ENCODE data around the gene DCLK3. TPM values are rescaled to one million over a fixed set of nuclear protein-coding genes. Genes with fewer than 3 reads are reported as not detected.

The DCLK3 gene
- total and polyA plus RNA-seq, 2 of the 4 experiments (the other 2 are of a cell fraction) = not detected

DNA sequence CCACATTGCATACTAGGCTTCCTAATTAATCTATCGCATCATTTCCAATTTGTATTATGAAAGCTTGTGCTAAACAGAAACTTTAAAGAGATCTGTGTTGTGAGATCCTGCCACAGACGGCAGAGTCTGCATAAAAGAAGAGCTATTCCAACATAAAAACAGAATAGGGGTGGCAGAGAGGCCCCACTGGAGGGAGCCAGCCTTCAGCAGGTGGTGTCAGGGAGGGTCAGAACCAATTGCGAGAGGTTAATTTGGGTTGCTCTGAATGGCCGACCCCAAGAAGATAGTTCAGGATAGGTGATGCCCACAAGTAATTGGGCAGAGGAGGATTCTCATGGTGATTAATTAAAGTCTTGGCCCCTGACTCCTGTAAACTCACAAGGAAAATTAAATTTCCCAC is 74.8 kb downstream of the DCLK3 start:
- CTCF ChIA-PET = interaction anchor here (0.6 kb wide), 1 partner anchor 576 kb away, joined by 4 read pairs; no protein-coding TSS in a partner anchor
- no peak overlapping the region for H2BK5ac ChIP-seq (ENCODE audit: low read depth, low read length, poor library complexity, severe bottlenecking)

More for the DNA sequence above, 74.8 kb downstream of the DCLK3 start:
- no peak overlapping the region for H3K9ac ChIP-seq (ENCODE audit: low read depth, low read length)
- no peak overlapping the region for H2BK15ac ChIP-seq (ENCODE audit: low read depth, low read length)
- dilution Hi-C loops (cut with HindIII; ENCODE audit: low sequenced_read_pairs, unreplicated experiment) (no loop called here), intact Hi-C loops (cut with micrococcal nuclease) (no loop called here), in situ Hi-C loops (cut with MboI; ENCODE audit: low sequenced_read_pairs) (no loop called here)
- H3K23ac ChIP-seq (ENCODE audit: low read depth, low read length) = no peak overlapping the region
- ATAC-seq (ENCODE audit: low read depth) = no peak
- no peak overlapping the region for H3K56ac ChIP-seq (ENCODE audit: extremely low read depth, insufficient read depth, low read length)
- BruUV-seq (replicated peaks) = no TSS peak
- no peaks in the 10 kb centered on the region for H3K36me3 ChIP-seq (ENCODE audit: control insufficient read depth, insufficient read depth, low read length)
- no peak overlapping the region for H2AK9ac ChIP-seq (replicated peaks; ENCODE audit: low read depth, low read length, poor library complexity)
- no peak overlapping the region for H4K5ac ChIP-seq (ENCODE audit: low read depth, low read length)
- H4K91ac ChIP-seq (ENCODE audit: insufficient read depth, low read depth, low read length) = no peak overlapping the region
- no peak overlapping the region for H4K8ac ChIP-seq (ENCODE audit: low read depth in 2 of 2, low read length in 2 of 2)
- H3K14ac ChIP-seq (replicated peaks; ENCODE audit: low read depth, low read length) = no peak overlapping the region
- H2BK120ac ChIP-seq (ENCODE audit: low read depth, low read length) = no peak overlapping the region
- TF ChIP-seq MXI1 (IDR thresholded peaks at IDR 0.05; ENCODE audit: borderline replicate concordance, low read depth, low read length) (no peak), FOS (IDR thresholded peaks at IDR 0.05; ENCODE audit: low read depth, low read length) (no peak), SMC3 (IDR thresholded peaks at IDR 0.05; ENCODE audit: low read depth, low read length) (no peak)
- no peak overlapping the region for H2AFZ ChIP-seq (replicated peaks; ENCODE audit: low read length, poor library complexity)
- H3K4me1 ChIP-seq (ENCODE audit: control insufficient read depth, insufficient read depth, low read length) = no peaks in the 10 kb centered on the region
- H2AK5ac ChIP-seq (ENCODE audit: low read depth, low read length) = no peak overlapping the region
- H3K9me3 ChIP-seq (ENCODE audit: control insufficient read depth, insufficient read depth, low read length) = peaks cover 2% of the 10 kb centered on the region
- no peak overlapping the region for H3K4me2 ChIP-seq (ENCODE audit: low read depth, low read length)
- H3K9me1 ChIP-seq (ENCODE audit: insufficient read depth, low read length) = no peaks in the 10 kb centered on the region
- DNase-seq = no peak
- H3K27ac ChIP-seq (ENCODE audit: insufficient read depth, low read length) = no peak overlapping the region
- H2BK20ac ChIP-seq (ENCODE audit: low read depth, low read length) = no peak overlapping the region
- H4K20me1 ChIP-seq (ENCODE audit: insufficient read depth, low read length) = no peaks in the 10 kb centered on the region
- no peak overlapping the region for H3K4me3 ChIP-seq (ENCODE audit: insufficient read depth, low read depth, low read length)
- H3K79me1 ChIP-seq (ENCODE audit: low read depth in 1 of 2, low read length in 2 of 2) = no peaks in the 10 kb centered on the region
- no CpG with 5 or more reads among the region's 4 CpGs for WGBS, 2 experiments (ENCODE audit: extremely low coverage in 2 of 2, insufficient read length in 1 of 2)
- H3K18ac ChIP-seq (ENCODE audit: low read depth, low read length) = no peak overlapping the region
- no peaks in the 10 kb centered on the region for H3K27me3 ChIP-seq (ENCODE audit: control insufficient read depth, insufficient read depth, low read length)
- no peak overlapping the region for H3K4ac ChIP-seq (ENCODE audit: low read depth, low read length)
- POLR2A ChIA-PET (ENCODE audit: unreplicated experiment) = no interaction called here
